GM11168 (cell line): Measurements from ENCODE around the gene ANAPC2.
"Not testable (repeated sequence)": the region's sequence is repeated elsewhere in the genome, so short reads cannot be mapped to it uniquely, and the experiment has no call there.

Experiments used
- in situ Hi-C: fragments of 300-500 bp; cut with MboI; formaldehyde crosslinking; loops from one replicate; pipeline ENCODE4 v1.12.0; 2022; ENCODE audit warnings: low sequenced_read_pairs; ENCODE audit not compliant: unreplicated experiment

ANAPC2 gene

DNA sequence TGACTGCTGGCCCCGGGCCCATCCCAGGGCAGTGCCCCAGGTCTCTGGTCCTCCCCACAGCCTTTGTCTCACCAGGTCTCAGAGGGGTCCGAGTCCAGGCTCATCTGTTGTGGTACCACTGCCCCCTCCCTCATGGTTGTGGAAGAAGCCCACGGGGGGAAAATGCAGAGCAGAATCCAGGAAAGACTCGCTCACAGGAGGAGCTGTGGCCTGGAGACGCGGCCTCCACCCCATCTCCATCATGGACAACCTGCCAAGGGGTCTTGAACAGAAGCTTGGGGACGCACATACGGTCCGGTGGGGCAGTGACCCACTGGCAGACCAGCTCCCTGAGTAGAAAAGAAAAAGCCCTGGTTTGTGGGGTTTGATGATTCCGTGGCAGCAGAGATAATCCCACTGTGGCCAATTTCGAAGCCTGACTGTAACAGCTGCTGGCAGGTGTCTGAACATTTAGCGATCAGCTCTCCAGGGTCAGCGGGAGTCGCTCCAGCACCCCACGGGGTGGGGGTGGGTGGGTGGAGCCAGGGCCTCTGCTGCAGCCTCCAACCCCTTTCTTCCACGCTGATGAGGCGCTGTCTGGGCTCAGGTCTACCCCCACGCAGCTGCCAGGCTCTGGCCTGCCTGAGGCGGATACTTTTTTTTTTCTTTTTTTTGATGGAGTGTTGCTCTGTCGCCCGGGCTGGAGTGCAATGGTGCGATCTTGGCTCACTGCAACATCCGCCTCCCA is 51.3 kb downstream of the ANAPC2 start:
- in situ Hi-C loops, result no loop called here

DNA sequence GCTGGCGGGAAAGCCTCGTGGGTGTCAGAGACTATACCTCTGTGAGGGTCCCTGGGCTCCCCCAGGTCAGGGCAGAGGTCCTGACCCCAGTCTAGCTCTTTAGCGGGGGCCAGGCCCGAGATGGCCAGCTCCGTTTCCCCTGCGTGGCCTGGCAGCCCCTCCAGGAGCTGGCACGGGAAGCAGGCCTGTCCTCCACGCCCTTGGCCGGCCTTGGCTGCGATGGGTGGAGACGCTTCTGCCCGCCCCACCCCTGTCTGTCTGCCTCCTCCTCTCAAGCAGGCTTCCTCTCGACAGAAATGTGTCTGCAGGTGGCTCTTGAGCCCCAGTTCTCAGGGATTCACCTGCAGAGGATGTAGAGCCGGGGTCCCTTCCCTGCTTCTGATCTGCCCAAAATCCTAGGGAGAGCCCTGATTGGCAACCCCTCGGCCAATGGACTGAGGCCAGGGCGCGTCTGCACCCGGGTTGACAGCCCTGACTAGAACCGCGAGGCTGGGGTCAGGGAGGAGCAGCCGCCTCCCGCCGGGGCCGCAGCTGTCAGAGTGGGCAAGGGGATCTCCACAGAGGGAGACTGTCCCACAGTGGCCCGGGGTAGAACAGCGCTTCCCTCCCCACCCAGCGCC is 52.0 kb downstream of the ANAPC2 start:
- in situ Hi-C loops, result no loop called here

DNA sequence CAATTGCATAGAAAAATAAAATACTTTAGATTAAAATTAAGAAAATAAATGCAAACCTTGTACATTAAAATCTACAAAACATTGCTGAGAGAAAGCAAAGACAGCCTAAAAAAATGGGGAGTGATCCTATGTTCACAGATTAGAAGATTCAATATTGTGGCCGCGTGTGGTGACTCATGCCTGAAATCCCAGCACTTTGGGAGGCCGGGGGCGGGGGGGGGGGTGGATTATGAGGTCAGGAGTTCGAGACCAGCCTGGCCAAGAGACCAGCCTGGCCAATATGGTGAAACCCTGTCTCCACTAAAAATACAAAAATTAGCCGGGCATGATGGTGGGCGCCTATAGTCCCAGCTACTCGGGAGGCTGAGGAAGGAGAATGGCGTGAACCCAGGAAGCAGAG is 53.2 kb downstream of the ANAPC2 start:
- in situ Hi-C loops, result not testable (repeated sequence)

DNA sequence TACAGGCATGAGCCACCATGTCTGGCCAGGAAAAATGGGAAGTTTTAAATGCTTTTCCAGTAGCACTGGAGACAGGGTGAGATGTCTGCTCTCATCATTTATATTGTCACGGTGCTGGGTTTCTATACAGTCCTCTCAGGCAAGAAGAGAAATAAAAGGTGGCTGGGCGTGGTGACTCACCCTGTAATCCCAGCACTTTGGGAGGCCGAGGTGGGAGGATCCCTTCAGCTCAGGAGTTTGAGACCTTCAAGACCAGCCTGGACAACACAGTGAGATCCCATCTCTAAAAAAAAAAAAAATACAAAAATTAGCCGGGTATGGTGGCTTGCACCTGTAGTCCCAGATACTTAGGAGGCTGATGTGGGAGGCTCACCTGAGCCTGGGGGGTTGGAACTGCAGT is 54.2 kb downstream of the ANAPC2 start:
- in situ Hi-C loops, result no loop called here

DNA sequence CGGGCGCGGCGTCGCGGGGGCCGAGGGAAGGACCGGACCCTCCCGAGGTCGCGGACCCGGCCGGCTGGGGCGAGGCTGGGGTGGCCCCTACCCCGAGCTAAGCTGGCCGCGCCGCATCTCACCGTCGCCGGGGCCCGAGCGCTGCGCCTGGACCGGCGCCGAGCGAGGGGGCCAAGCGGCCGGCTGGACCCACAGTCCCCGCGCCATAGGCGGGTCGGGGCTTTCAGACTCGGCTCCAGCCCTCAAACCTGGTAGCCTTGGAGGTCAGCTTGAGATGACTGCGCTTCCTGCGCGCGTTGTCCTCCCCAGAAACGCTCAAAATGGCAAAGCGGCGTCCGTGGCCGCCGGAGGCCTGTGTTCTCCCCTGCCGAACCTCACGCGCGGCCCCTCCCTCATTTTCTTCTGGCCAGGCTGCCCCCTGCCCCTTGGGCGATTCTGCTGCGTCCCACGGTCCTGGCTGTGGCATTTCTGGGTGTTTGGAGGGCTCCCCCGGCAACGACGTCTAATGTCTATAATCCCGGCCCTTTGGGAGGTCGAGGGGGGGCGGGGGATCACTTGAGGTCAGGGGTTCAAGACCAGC is 58.1 kb downstream of the ANAPC2 start:
- in situ Hi-C loops, result no loop called here

DNA sequence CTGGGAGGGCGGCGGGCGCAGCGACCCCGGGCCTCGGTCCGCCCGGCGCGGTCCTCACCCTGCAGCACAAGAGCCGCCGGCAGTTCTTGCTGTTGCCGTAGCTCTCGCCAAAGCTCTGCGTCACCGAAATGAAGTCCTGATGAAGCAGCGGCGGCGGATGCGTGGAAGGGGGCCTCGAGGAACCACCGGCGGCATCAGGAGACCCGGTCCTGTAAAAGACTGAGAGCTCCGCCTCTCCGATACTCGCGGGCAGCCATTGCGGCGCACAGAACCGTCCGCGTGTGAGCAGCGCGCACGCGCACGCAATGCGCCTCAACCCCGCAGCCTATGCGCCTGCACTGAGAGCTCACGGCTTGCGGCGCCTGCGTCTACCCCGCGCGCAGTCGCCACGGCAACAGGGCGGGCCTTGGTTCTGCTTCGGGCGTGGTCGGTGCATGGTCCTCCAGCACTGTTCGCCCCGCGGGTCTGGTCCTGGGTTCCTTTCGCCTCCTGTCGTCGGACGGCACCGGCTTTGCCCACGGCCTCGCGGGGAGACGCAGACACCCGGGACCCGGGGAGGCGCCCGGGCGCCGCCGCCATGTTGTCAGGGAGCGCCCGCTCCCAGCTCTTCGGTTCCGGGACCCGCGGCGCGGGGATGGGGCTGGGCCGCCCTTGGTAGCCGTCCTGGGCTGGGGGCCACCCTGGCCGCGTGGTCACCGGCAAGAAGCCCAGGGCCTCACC is 58.7 kb downstream of the ANAPC2 start:
- in situ Hi-C loops, result no loop called here

DNA sequence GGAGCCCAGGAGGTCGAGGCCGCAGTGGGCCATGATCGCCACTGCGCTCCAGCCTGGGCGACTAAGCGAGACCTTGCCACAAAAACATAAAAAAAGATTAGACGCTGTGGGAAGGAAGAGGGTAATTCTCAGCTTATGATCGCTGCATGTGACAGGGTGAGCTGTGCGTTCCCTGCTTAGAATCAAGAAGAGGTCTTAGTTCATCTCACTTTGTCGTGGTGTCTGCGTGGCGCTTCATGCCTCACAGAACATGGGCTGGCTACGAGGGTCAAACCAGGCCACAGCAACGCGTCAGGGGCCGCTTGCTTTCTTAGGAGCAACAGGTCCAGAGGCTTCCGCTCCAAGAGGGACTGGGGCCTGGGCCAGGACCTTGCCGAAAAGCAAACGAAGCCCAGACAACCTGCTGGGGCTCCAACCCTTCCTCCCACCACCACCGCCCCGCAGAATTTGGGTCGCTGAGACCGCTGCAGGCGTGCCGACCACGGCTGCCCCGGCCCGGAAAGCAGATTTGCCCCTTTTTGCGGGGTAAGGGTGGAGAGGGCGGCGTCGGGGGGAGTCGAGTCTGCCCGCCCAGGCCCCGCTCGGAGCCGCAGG is 59.4 kb downstream of the ANAPC2 start:
- in situ Hi-C loops, result no loop called here

DNA sequence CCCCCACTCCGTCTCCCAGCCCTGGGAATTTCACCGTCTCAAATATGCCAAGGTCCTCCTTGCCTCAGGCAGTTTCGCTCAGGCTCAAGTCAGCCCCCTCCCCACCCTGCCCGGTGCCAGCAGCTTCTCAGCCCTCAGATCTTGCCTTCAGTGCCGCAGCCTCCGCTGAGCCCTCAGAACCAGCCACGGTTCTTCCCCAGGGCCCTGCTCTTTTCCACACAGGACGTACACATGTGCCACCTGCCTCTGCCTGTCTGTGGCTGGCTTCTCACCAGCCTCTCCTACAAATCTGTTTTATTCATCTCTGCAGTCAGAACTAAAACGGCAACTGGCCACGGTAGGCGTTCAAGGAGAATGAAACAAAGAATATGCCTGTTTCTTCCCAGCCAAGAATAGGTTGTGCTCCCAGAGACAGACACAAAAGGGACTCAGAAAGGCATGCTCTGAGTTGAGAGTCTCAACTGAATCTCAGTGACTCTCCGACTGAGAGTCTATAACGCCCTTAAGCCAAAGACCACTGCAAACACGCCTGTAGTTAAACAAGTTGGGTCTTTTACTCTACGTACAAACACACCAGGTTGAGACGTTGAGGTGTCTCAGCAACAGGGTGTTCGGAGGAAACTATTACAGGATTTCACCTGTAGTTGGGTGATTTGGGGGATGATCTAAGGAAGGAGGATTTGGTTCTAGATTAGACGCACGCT is 60.0 kb downstream of the ANAPC2 start:
- in situ Hi-C loops, result no loop called here

DNA sequence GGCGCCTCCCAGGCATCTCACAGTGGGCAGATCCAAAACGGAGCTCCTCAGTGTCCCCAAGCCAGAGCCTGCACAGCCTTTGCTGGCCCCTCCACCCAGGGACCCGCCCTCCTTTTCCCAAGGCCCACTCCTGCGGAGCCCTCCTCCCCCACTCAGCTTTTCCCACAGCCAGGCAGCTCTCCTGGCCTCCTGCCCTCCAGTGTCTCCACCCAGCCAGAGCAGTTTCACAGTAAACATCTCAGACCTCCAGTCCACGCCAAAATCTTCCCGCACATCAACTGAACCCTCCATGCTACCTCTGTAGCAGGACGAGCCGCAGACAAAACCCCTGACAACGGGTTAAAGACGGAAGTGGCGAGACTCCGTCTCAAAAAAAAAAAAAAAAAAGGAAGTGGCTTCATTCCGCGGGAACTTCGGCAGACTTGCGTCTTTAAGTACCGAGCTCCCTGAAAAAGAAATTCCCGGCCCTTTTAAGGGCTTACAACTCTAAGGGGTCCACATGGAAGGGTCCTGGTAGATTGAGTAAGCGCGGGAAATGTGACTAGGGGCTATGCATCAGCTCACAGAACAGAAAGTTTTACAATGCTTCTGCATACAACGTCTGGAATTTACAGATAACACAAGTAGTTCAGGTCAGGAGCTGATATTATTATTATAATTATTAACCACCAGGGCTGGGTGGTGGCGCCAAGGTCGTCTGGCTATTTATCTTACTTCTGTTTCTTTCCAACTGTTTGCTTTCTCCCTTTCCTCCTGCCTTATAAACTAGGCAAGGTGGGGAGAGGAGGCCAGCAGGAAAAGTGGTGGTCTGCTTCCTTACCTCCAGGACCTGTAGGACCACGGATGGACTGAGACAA is 60.8 kb downstream of the ANAPC2 start:
- in situ Hi-C loops, result no loop called here

DNA sequence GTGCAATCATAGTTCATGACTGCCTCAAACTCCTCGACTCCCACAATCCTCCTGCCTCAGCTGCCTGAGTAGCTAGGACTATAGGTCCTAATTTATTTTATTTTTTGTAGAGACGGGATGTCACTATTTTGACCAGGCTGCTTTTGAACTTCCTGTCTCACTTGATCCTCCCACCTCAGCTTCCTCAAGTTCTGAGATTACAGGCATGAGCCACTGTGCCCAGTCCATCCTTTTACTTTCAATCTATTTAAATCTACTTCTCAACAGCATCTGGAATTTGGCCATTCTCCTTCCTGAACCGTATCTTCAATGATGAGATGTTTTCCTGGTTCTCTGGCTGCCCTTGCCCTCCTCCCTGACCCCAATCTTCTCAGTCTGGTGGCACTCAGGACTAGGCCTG is 61.6 kb downstream of the ANAPC2 start:
- in situ Hi-C loops, result no loop called here
